Activated CD8-positive, alpha-beta memory T cell treated with anti-CD3 and anti-CD28 coated beads for 24 hours (primary cell): ENCODE data around the gene MAST4.
"Not testable (repeated sequence)": the region's sequence is repeated elsewhere in the genome, so short reads cannot be mapped to it uniquely, and the experiment has no call there.

Experiments used
- DNase-seq: peaks from one replicate; pipeline ENCODE4 v3.0.0-alpha.2; 2020

The MAST4 gene

DNA sequence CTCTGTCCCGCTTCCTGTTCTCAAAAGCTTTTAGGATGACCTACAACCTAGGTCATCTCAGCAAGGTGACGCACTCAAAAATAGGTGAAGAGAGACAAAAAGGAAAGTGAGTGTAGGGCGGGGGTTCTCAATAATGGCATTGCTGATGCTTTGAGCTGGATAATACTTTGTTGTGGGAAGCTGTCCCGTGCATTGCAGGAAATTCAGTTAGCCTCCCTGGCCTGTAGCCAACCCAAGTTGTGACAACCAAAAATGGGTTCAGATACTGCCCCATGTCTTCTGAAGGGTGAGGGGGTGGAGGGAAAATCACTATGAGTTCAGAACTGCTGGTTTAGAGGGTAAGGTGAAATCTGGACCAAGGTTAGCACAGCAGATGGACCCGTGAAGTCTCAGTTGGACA is 151.4 kb downstream of the MAST4 start:
- no peak for DNase-seq

DNA sequence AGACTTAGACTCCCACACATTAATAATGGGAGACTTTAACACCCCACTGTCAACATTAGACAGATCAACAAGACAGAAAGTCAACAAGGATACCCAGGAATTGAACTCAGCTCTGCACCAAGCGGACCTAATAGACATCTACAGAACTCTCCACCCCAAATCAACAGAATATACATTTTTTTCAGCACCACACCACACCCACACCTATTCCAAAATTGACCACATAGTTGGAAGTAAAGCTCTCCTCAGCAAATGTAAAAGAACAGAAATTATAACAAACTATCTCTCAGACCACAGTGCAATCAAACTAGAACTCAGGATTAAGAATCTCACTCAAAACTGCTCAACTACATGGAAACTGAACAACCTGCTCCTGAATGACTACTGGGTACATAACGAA is 156.5 kb downstream of the MAST4 start:
- DNase-seq: not testable (repeated sequence)

DNA sequence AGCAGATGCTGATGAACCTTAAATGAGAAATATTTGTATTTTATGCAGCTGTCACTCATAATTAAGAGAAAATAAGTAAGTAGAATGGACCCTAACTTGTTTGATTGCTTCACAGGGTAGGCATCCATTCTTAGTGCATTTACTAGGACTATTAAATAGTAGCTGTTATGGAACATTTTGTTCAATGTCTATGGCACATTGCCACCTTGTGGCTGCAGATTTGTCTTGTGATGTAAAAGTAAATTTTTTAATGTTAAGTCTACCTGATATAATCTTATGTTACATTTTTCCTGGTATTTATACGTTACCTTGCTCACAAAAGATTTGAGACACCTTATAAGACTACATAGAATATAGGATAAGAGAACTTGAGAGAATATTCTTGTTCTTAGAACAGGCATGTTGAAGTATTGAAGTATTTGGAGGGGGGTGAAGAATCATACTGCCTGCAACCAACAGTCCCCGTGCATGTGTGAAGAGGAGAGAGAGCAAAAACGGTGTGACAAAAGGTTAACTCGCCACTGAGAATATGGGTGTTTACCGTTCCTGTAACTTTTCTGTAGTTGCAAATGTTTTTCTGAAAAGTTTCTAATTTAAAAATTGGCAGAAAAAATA is 161.1 kb downstream of the MAST4 start:
- no peak for DNase-seq

DNA sequence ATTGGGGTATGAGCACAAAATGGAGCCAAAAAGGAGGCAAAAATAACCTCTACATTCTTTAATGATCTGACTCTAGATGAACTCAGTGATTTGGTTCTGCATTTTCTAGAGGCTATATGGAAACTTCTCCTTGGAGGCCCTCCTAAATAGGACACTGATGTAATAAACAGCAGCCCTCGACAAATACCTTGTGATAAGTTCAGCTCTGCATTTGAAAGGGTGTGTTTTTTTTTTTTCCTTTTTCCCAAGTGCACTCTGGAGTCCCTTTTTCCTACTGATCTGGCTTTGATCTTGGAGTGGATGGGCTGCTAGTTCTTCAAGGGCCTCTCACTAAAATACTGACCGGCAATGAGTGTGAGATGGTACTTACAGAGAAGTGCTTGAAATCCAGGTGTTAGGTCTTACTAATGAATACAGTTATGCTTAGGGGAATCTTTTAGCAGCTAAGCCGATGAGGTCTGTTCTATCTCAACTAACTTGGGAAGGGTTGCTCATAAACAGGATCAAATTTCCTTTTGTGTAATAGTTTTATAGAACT is 161.7 kb downstream of the MAST4 start:
- DNase-seq: no peak

DNA sequence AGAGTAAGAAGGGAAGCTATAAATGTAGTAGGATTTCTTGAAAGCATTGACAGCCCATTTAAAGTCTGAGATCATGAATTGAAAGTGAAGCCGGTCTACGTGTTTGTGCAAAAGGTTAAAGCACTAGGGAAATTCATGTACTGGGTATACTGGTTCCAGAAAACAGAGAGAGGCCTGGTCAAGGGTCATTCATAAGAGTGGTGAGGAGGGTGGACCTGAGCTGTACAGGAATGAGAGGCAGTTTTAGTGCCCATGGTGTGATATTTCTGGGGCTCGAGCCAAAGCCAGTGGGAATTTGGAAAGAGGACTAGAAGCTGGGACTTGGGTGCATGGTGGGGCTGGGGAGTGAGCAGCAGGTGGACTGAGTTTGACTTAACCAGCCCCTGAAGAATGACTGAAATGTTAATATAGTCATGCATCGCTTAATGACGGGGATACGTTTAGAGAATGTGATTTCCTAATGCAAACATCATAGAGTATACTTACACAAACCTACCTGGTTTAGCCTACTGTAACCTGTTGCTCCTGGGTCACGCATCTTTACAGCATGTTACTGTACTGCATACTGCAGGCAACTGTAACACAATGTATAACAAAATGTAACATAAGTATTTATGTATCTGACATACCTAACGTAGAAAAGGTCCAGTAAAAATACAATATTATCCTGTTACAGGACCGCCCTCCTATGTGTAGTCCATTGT is 173.0 kb downstream of the MAST4 start:
- no peak for DNase-seq

DNA sequence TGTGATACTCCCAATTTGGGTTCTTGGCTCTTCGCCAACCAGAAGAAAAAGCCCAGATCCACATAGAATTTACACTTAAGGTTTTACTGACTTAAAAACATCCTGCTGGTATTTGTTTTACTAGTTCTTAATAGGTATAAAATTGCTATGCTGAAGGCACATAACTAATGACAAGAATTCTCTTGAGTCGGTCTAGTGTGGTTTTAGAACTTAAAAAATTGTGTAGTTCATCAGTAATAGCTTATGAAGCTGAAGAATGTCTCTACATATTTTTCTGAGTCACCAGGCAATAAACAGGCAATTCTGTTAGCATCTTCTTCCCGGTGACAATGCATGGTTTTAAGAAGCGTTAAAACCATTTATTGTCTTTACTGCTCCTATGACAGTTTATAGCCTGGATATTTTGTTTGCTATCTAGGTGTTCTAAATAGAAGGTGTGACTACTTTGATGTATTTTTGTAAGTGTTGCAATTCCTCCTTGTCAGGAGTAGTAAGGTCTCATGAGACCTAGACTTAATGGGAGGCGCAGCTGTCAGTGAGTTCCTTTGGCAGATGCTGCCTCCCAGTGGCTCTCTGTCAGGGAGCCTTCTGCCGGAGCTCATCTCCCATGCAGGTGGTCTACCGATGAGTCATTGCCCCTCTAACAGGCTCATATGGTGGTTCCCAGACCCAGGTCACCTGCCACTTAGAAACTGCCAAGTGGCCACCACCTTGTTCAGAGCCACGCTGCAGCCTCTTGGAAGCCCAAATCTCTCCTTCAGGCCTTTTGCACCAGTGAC is 173.8 kb downstream of the MAST4 start:
- DNase-seq: no peak

DNA sequence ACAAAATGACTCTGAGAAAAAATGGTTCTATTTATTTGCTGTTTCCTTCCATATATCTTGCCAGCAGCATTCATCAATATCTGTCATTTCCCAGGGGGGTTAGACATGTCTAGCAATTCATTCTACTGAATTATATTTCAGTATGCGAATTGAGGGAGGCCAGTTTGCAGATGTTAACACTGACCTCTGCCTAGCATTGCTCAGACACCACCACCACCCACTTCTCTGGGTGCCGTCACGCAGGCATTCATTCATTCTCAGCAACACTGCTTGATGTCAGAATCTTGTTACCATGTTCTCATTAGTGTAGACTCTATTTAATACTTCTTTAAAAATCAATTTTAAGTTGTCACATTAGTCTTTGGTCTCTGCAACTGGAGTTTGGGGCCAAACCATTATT is 181.7 kb downstream of the MAST4 start:
- no peak for DNase-seq

DNA sequence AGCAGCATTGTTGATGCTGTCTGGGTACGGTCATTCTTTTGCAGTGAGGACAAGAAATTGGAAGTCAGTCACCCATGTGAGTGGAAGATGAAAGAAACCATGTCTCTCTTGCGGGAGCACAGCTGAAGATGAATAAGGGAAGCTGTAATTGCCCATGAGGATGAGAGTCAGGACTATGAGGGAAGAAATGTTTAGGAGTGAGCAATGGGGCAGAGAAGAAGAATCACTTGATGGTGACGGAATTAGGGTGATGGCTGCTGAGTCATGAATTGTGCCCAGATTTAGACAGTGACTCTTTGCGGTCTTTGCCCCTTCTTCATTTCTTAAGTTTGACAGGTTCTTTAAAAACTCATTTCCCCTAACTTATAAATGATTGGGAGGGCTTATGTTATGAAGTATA is 183.3 kb downstream of the MAST4 start:
- no peak for DNase-seq

DNA sequence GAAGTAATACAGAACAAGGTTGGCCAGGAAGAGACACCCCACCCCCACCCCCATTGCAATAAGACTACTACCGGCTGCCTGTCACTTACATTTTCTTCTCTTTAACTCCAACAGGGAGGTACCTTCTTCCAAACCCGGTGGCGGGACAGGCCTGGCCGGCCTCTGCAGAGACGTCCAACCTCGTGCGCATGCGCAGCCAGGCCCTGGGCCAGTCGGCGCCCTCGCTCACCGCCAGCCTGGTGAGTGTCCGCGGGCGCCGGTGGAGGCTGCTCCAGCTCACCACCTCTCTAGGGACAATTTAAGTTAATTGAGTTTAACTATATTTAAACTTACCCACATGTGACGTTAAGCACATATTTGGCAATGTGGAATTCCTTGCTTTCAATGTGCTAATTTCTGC is 192.4 kb downstream of the MAST4 start:
- no peak for DNase-seq

DNA sequence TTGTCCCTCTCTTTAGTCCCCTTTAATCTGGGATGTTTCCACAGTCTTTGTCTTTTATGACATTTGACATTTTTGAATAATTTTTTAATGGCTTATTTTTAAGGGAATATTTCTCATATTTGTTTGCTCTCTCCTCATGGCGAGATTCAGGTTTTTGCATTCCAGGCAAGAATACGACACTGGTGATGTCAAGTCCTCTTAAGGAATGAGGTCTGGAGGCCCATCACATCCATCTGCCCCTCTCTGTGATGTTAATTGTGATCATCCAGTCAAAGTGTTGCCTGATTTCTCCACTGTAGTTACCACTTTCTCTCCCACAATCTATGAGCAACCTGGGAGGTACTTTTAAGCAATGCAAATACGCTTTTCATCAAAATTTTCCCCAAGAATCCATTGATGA is 193.2 kb downstream of the MAST4 start:
- DNase-seq: no peak

DNA sequence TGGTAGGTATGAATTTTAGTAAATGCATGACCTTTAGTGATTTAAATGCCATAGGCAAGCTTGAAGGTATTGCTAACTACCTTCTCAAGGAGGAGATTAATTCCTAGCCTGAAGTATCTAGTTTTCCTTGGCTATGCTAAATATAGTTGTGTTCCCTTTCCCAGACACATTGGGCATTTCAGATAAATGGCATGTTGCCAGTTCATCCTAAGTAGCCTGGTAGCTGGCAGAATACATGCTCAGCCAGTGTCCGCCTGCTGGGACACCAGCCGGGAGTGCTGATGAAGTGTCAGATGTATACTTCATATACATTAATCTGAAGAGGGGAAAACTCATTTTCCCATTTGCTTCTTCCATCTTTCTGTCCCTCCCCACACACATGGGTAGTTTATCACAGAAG is 196.9 kb downstream of the MAST4 start:
- no peak for DNase-seq

DNA sequence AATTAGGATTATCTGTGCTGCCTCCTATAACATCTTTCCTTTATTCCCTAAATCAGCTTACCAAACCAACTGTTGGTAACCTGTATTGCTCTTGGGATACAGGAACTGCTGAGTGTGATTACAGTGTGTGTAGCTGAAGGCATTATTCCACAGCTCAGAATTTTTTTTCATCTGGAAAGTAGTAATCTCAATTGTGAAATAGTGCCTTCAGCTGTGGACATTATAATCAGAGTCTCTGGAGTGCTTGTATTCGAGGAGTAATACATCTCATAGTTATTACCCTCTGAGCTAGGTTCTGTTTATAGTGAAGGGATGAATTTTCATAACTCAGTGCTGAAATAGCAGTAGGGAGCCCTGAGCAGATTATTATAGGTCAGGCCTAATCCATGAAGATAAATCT is 199.5 kb downstream of the MAST4 start:
- DNase-seq: no peak

DNA sequence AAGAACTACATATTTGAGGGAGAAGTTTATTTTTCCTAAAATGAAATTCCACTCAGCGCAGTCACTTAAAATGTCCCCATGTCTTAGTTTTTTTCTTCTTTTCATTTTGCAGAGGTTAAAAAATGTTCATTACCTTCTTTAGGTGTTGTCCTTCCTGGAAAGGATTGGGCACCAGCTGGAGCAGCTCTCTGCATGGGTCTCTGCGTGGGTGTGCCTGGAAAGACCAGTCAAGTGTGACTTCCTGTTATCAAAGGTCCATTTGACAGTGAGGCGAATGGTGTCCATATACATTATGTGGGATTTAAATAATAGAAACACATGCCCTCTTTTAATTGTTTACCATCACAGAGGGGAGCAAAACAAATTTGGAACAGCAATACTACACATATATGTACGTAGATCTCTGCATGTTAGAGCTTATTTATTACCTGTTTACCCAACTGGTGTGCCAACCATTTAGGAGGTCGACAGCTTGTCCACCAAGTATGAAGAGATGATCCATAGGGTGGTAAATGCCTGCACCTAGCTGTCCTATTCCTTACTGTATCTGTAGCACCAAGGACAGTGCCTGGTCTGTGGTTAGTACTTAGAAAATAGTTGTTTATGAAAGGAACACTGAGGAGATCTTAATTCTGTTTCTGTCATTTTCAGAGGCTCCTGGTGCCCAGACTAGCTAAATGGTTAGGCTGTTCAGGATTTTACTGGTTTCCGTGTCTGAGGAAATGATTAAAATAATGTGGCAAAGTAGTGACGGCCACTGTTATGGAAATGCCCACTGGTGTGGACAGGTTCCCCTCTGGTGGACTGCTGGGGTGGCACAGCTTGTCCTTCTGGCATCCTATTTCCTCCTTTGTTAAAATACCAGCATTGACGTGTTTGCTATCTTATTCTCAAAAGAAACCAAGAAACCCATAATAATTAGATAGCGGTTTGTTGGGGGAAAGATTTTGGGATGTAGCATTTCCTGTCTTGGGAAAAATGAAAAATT is 200.4 kb downstream of the MAST4 start:
- DNase-seq: no peak

DNA sequence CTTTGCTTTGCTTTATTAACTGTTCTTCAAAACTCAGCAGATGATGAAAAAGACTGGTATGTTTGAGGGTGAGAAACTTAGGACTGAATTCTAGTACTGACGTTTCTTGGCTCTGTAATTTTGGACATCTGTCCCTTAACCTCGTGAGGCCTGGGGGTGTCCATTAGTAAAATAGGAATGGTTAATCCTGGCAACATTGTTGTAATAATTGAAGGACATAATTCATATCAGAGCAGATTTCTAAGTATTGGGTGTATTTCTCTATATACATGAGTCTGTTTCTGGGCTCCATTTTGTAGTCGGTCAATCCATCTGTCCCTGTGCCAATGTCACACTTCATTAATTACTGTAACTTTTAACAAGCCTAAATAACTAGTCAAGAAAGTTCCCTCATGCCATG is 206.7 kb downstream of the MAST4 start:
- no peak for DNase-seq

DNA sequence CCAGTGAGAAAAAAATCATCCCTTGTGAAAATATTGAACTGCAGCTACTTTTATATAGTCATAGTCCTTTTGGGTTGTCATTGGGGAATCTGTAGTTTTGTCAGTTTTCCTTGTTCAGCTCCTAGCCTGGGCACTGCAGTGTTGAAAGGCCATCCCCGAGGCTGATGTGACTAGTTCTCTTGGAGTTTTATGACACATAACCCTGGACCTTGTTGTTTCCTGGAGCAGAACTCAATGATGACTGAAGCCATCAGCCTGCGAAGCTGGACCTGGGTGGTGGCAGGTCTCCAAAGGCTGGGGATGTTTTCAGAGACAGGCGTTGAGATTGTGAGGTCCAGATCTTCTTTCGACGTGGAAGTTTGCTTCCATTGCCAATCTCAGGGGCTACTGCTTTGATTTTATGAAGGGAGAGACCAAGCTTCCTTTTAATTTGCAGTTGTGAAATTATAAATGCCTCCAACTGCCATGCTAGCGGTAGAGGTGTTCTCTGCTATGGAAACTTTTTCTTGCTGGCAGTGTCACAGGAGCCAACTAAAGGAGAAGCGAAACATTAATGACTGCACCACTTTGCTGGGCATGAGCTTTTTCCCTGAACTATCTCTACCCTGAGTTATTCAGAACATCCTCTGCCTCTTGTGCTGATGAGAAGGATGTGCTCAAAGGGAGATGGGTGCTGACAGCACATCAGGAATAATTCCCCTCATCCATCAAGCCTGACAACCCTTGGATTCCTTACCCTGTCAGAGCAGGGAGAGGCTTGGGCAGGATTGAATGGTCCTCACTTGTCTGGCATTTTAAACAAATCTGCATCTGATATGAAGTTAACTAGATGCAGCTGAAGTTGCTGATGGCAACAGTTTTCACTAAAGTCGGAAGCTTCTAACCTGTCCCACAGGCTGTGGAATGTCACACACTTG is 209.6 kb downstream of the MAST4 start:
- DNase-seq: no peak

DNA sequence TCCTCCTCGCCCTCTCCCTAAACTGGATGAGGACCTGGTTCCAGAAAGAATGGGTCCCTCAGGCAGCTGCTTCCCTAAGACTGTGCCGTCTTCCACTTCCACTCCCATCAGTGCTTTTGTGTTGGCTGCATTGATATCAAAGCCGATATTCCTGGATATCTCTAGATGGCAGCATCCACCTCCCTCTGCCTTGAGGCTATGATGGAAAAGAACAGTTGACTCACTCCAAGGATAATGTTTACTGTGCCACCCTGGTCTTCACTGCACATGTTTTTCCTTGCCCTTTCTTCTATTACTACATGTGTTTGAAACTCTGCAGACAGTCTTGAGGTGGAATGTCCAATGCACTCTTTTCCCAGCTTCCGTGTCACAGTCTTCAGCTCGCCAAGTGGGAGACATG is 211.6 kb downstream of the MAST4 start:
- no peak for DNase-seq

DNA sequence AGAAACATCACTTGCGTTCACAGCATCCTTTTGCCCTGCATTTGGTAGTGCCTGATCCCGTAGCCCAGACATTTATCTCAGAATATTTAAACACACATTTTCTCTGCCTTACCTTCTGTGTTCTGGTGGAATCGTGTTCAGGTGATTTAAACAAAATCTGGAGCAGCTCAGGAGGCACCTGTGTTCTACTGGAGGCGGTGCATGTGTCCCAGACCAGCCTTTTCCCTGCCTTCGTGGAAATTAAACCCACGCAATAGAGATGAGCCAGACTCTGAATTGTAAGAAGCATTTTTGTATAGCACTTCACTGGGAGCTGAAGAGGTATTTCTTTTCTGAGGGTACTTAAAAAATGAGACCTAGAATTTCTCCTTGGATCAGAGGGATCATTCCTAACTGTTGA is 212.5 kb downstream of the MAST4 start:
- no peak for DNase-seq

DNA sequence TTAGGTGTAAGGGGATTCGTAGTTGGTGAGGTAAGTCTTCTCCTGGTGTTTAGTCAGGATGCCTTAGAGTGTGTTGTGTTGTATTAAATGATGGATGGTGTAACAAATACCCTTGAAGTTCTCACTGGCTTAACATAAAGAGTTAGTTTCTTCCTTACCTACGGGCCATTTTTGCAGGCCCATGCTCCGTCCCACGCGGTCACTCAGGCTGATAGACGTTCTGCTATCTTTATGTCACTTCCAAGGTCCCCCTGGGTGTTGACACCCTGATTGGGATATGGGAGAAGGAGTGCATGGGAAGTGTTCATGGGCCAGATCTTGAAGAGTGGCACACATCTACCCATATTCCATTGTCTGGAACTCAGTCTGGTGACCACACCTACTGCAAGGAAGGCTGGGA is 214.0 kb downstream of the MAST4 start:
- DNase-seq: no peak

DNA sequence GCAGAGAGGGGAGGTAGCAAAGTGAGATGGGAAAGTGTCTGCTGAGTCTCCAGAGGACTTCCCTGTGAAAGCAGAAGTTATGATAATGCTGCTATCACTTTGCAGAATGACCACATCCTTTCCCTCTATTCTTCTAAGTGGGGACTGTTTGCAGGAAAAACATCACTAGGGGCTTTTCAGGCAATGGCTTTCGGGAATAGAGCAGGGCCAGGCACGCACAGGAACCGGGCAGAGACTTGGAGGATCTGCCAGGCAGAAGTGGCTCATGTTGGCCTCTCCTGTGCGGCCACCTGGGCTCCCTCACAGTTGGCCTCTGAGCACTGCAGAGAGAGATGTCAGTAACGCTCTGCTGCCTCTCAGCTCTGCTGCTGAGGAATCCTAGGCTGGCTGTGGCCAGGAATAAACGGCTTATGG is 214.7 kb downstream of the MAST4 start:
- no peak for DNase-seq

DNA sequence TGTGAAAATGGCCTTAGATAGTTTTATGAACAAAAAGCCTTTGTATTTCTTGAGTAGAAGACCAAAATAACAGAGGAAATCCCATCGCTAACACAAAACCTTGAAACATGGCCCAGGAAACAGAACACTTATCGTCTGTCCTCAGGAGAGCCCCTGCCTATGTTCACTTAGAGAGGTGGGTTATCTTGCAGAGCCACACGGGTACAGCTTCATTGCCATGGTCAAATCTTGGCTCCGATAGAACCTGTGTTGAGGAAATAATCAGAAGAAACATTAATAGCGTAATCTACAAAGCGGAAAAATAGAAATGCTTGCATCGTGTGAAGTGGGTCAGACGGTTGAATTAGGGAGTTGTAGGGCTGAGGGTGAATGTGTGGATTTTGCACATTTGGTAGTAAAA is 216.1 kb downstream of the MAST4 start:
- DNase-seq: no peak

DNA sequence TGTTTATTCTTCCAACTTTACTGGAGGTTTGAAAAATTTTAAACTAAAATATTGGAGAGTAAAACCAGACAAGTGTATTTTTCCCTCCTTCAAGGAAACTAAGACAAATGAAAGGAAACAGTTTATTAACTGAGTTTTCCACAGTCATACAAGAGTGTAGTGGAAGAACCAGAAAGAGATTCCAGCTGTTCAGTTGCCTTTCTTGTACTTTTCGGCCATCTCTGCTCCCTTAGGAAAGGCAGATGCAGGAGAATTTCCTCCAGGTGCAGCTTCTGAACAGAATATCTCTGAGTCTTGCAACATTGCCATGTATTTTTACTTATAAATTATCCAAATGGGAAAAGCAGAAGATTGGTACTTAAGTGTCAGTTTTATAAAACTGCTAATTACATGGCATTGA is 217.1 kb downstream of the MAST4 start:
- no peak for DNase-seq
